GM18909 (cell line): ENCODE measurements around the gene GALK1.

Experiments used
- ATAC-seq: cut with Tn5 transposase; IDR thresholded peaks from one replicate; pipeline ENCODE4 v1.9.1; 2021; ENCODE audit warnings: mild to moderate bottlenecking; ENCODE audit not compliant: unreplicated experiment, poor library complexity

GALK1 gene

DNA sequence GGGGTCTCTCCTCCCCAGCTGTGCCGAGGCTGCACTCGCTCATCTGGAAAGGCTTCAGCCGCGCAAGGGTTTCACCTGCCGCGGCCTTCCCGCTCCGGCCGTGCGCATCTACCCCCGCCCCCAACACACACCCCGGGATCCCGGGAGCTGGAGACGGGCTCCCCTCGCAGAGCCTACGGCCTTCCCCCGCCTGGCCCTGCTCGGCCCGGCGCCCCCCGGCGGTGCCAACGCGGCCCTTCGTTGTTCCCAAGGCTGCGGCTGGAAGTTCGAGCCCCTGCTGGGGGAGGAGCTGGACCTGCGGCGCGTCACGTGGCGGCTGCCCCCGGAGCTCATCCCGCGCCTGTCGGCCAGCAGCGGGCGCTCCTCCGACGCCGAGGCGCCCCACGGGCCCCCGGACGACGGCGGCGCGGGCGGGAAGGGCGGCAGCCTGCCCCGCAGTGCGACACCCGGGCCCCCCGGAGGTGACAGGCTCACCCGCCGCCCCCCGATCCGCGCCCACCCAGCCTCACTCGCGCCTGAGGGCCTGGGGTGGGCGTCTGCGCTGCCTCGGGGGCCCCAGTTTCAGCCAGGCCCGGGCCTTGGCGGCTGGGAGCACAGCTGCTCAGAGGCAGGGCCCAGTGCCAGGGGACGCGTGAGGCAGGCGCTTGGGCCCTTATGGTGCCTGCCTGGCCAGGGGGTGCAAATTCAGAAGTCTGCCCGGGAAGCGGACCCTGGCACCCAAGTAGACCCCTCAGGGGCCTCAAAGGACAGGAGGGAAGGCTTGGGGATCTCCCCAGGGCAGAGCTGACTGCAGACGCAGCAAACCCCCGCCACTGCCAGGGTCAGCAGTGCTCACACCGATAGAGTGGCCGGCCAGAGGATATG is 11.2 kb downstream of the GALK1 start:
- peak; percentile 64 for ATAC-seq

- ATAC-seq = no peak
These were observed 12.0 kb downstream of the GALK1 start for GRCh38 chr17:75752802-75753513.

DNA sequence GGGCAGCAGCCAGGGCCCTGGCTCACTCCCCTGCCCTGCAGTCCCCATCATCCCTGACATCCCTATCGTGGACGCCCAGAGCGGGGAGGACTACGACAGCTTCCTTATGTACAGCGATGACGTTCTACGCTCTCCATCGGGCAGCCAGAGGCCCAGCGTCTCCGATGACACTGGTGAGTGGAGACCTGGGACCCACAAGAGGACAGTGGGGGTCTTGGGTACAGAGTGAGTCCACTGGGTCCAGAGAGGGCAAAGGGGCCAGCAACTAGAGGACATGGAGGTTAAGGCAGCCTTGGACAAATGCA is 12.6 kb downstream of the GALK1 start:
- no peak for ATAC-seq

GRCh38 chr17:75751676-75752404 is 13.2 kb downstream of the GALK1 start:
- no peak for ATAC-seq

GRCh38 chr17:75750661-75751423 is 14.2 kb downstream of the GALK1 start:
- no peak for ATAC-seq

DNA sequence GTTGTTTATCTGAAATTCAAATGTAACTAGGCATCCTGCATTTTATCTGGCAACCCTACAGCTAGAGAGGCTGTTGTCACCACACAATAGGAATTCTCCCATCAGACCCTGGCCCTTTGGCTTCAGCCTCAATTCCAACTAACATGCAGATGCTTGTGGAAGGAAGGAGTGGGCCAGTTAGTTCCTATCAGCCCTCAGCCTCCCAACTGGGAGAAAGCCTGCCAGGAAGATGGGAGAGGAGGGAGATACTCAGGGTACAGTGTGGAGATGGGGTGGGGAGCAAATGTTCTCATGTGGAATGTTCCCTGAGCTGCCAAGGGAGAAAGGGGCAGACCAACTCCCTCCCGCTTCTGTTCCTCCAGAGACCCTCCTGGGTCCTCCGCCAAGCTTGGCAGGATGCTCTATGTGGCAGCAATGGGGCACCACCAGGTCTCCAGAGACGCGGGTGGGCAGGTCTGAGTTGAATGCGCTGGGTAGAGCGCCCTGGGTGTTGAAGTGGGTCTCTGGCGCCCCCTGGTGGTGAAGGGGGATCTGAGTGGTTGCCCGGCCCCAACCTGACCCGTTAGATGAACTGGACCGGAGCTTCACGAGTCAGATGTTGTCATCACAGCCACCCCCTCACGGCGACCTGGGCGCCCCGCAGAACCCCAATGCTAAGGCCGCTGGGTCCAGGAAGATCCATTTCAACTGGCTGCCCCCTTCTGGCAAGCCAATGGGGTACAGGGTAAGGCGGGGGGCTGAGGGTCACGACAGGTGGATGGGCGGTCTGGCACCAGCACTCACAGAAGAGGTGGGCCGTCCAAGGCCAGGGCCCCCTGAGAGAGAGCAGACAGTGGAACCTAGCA is 15.2 kb downstream of the GALK1 start:
- peak; percentile 38 for ATAC-seq

- ATAC-seq = no peak
These were observed 16.3 kb downstream of the GALK1 start for GRCh38 chr17:75748706-75749105.

- no peak for ATAC-seq
These were observed 21.3 kb downstream of the GALK1 start for GRCh38 chr17:75743625-75744206.

DNA sequence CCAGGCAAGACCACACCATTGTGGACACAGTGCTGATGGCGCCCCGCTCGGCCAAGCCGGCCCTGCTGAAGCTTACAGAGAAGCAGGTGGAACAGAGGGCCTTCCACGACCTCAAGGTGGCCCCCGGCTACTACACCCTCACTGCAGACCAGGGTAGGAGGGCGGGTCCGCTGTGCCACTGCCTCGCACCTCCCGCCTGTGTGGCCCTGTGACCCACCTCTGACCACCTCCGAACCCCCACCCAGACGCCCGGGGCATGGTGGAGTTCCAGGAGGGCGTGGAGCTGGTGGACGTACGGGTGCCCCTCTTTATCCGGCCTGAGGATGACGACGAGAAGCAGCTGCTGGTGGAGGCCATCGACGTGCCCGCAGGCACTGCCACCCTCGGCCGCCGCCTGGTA is 22.7 kb downstream of the GALK1 start:
- ATAC-seq = no peak

DNA sequence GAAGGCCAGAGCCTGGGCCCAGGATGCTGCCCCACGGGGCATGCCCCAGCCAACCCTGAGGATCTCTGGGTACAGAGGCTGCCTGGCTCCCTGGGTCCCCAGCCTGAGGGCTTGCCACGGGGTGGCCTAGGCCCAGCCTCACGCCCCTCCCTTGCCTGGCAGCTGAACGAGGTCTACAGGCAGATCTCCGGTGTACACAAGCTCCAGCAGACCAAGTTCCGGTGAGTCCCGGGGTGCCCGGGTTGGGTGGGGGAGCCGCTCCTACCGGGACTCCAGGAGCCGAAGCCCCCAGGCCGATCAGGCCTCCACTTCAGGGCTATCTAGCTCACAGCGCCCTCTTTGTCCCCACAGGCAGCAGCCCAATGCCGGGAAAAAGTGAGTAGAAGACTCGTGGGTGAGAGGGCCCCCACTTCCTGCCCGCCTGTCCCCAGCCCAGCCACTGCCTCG is 24.3 kb downstream of the GALK1 start:
- no peak for ATAC-seq

- no peak for ATAC-seq
These were observed 24.8 kb downstream of the GALK1 start for GRCh38 chr17:75740215-75740614.

DNA sequence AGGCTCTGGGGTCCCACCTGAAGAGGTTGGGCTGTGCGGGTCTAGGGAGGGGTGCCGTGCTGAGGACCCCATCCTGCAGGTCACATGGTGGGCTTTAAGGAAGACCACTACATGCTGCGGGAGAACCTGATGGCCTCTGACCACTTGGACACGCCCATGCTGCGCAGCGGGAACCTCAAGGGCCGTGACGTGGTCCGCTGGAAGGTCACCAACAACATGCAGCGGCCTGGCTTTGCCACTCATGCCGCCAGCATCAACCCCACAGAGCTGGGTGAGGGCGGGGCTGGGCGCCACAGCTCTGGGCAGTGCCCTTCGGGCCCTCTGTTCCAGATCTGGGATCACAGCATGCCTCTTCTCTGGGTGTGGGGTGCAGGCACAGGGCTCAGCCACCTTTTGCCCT is 25.2 kb downstream of the GALK1 start:
- no peak for ATAC-seq

DNA sequence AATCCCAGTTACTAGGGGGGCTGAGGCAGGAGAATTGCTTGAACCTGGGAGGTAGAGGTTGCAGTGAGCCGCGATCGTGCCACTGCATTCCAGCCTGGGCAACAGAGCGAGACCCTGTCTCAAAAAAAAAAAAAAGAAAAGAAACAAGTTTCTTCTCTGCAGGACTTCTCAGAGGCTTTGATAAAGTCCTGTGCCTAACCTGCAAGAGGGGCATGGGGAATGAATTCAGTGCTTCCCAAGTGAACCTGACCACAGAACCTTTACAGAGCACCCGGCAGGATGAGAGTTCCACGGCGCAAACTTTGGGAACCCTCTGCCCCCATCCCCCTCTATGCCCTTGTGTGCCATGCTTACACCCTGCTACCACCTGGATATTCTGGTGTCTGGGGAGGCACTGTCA is 25.8 kb downstream of the GALK1 start:
- no peak for ATAC-seq

GRCh38 chr17:75738218-75738802 is 26.7 kb downstream of the GALK1 start:
- no peak for ATAC-seq

- ATAC-seq = no peak
These were observed 27.6 kb downstream of the GALK1 start for GRCh38 chr17:75737133-75737962.

DNA sequence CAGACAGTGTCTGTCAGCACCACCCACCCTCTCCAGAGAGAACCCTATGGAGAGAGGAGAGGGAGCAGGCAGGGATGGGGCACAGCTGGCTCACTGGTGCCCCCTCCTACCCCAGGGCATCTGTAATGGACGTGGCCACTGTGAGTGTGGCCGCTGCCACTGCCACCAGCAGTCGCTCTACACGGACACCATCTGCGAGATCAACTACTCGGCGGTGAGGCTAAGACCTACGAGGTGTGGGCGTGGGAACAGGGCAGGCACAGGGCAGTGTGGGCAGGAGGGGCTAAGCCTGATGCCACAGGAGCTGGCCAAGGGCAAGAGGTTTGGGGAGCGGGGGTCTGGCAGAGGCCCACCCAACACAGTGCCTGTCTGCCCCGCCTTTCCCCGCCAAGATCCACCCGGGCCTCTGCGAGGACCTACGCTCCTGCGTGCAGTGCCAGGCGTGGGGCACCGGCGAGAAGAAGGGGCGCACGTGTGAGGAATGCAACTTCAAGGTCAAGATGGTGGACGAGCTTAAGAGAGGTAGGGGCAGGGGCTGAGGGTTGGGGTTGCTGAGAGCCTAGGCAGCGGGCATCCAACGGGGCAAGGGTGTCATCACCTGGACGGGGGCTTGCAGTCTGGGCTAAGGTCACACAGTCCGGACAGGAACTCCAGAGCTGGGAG is 28.7 kb downstream of the GALK1 start:
- no peak for ATAC-seq

DNA sequence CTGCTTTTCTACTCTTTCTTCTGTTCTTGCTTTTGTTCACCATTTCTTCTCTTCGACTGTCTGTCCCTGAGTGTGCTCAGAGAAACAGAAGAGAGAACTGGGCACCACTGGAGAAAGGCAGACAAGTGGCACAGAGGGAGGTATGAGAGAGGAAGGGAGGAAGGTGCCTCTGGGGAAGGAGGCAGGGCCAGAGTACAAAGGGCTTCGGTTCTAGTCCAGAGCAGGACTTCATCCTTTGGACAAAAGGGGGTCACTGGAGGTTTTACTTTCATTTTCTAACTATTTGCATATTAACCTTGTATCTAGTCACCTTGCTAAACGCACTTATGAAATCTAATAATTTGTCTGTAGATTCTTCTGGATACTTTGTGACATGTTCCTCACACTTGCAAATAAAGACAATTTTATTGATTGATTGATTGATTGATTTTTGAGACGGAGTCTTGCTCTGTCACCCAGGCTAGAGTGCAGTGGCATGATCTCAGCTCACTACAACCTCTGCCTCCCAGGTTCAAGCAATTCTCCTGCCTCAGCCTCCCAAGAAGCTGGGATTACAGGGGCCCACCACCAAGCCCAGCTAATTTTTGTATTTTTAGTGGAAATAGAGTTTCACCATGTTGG is 30.2 kb downstream of the GALK1 start:
- no peak for ATAC-seq
